Measurements from ENCODE around the gene JAKMIP2.

JAKMIP2 gene

DNA sequence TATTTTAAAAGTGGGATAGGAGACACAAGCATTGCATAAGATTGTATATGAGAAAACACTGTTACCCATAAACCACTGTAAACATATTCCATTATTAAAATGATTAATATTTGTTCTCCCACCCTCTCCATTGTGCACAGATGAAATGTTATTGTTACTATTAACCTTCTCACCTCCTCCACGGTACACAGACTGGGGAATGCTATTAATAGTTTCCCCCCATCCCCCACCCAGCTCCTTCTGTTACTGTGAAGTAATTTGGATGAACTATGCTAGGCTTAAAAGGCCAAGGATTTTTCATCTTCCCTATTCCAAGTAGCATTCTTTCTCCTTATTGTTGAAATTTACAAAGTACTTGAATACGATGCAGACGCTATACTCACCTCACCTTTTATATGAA lies 91.4 kb downstream of the JAKMIP2 start:
- DNase-seq: no peak

DNA sequence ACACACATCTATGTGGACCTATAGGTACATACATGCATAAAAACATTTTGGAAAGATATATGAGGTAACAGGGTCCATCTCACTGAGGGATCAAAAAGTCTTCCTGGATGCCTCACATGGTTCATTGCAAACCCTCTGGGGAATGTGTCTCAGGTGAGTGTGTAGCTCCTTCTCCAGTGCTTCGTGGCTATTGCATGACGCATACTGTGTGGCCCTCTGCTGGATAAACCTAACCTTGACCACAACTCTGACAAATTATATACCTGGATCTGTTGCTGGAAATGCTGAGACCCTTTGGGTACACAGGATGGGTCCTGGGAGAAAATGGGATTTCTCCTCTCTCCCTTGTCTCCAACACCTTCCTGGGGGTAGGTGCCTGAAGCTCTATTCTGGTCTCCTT lies 91.9 kb downstream of the JAKMIP2 start:
- DNase-seq: no peak

DNA sequence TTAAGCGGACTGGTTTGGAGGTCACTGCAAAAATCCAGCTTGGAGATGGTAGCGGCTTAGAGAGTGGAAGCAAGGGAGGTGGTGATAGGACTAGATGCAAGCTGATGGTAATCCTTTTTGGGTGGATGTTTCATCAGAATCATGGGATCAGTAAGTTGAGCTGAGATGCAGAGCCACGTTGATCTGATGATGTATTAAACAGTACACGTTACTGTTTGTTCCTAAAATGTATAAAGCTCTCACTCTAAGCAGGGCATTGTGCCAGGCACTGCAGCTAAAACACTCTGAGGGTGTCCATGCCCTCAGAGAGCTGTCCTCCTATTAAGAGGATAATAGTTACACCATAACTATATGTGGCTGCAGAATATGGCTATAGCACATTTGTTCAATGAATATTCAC lies 93.1 kb downstream of the JAKMIP2 start:
- DNase-seq: no peak

DNA sequence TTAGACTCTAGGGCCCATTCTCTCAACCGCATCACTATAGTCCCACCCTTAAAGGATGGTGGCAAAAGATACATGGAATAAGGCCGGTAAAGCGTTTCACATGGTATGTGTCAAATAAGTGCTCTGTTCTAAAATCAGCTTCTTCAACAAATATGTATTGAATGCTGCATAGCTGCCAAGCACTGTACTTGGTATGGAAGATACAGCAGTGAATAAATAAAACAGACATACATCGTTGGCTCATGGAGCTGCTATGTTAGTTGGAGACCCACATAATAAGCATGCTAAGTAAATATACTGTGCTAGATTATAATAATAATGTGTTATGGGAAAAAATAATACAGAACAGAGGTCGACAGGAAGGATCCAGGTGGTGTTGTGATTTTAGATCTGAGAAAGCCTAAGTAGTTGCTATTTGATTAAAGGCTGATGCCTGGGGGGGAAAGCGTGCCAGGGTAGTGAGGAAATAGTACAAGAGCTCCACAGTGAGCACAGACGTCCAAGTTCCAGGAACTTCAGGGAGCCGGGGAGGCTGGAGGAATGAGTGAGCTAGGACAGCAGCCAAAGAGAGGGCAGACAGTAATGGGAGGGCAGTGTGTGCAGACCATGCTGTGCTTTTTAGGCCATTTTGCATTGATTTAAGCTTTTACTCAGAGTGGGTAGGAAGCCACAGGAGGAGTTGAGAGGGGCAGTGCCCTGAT lies 93.7 kb downstream of the JAKMIP2 start:
- no peak for DNase-seq

DNA sequence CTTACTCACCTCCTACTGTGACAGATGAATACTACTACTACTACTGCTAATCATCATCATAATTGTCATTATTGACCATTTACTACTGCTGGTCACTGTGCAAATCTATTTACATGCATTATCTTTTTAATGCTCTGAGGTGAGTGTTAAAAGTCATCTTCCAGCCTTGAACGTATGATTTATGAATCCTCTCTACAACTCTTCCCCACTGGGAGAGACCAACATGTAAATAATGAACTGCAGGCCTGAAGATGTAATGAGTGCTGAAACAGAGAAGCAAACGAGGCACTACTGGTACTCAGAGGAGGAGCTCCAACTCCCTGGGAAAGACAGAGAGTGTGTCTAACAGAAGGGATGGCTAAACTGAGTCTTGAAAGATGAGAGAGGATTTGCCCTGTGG lies 95.4 kb downstream of the JAKMIP2 start:
- DNase-seq: no peak

DNA sequence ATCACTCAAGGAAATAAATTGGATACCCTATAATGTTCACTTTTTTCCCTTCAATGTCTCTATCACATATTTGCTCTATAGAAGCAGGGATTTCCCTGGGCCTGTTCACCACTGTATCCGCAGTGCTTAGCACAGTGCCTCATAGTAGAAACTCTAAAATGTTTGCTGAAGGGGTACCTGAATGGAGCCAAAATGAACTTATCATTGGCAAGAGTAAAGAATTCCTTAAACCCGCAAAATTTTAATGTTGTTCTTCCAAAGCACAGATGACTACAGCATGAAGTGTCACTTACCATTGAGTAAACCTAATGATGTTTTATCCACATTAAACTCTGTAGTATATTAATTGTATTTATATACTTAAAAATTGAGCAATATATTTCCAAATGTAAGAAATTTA lies 96.1 kb downstream of the JAKMIP2 start:
- no peak for DNase-seq

DNA sequence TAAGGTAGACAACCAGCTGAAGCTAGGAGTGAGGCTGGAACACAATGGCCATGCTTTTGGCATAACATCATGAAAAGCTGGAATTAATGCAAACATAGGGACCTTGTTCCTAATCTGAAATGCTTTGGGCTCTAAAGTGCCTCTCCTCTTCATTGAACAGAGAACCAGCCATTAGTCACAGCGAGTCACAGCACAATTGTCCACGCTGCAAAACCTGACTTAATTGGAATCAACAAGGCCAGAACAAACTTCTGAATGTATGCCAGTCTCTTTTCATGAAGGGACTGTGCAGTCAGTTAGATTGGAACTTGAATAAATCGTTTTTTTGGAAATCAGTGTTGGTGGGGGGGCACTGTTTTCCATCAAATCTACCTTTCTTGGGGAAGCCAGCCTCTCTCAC lies 96.5 kb downstream of the JAKMIP2 start:
- DNase-seq: no peak

DNA sequence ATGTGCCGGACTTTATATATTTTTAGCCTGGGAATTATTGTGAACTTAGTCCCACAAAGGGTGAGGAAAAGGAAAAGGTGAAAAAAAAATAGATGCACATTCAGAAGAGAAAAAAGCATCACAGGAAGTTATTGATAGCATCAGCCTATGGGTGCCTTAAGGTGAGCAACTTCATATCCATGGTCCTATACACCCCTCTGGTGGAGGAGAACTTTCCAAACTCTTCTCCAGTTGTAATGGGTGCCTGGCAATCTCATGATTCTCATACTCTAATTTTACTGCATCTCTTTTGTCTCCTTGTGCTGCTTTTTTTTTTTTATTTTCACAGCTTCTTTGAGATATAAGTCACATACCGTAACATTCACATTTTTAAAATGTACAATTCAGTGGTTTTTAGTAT lies 107.4 kb downstream of the JAKMIP2 start:
- no peak for DNase-seq

DNA sequence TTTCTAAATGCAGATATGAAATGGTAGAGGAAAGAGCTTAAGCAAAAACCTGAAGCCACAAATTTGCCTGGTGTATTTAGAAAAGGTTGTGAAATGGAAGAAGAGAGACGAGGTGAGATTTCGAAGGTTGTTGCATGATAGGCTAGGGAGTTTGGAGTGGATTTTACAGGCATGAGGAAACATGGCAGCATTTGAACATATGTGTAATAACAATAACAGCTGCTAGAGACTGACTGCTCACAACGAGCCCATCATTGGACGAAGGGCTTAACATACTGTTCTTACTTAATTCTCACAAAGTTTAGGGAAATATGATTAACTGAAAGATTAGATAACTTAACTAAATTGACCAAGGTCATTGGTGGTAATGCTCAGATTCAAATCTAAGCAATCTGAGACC lies 108.1 kb downstream of the JAKMIP2 start:
- DNase-seq: no peak

DNA sequence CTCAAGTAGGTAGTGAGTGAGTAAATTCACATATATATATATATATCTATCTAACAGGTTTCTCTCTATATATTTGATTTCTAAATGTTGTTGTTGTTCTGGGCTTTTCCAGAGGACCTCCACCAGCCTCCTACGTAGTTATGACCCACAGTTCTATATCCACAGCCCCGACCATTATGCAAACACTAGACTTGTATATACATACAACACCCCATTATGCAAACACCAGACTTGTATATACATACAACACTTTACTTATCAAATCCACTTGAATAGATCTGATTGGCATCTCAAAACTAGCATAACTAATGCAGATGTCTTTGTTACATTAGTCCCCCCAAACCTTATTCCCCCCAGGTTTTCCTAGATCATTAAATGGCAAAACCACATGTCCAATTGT lies 108.7 kb downstream of the JAKMIP2 start:
- no peak for DNase-seq

DNA sequence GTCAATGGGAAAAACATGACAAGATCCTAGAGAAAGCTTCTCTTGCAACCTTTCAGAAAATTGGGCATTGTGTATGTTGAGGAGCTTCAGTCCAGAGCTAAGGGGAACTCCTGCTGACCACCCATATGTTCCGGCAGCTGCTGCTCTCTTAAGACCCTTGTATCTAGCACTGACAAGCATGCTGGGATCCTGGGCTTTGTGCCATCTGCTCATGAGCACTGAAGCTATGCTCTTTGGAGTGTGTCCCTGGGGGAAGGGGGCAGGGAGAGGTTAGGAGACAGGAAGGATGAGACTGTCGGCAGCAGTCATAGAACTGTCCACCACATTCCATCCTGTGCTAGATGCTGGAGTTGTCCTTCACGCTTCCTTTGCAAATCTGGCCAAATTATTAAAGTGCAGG lies 109.3 kb downstream of the JAKMIP2 start:
- no peak for DNase-seq

DNA sequence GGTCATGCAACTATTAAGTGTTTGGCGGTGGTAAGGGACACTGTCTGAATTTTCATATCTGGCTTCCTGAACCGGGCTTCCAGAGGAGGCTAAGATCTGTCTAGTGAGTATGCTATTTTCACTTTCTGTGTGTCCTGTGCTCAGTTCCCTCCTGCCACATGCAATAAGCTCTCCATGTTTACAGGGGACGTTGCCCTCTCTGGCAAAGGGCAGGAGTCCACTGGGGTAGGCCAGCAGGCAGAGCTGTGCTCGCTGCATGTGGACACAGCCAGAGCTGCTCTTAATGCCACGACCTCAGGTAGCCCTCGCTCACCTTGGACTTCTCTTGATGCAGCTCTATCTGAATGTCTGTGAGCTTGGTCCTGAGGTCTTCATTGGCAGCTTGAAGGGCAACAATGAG lies 111.2 kb downstream of the JAKMIP2 start:
- no peak for DNase-seq

DNA sequence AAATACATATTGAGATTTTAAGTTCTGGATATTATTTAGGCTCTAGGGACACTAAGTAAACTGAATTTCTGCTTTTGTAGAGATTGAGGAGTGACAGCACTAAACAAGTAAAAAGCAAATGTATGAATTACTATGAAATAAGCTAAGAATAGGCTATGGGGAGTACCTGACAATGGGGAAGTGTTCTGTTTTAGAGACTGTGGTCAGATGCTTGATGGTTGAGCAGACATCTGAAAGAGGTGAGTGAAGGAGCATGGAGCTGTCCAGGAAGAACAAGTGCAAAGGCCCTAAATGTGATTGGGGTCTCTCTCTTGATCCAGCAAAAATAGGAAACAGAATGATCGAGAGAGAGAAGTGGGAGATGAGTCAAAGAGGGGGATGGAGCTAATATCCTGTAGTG lies 111.7 kb downstream of the JAKMIP2 start:
- no peak for DNase-seq

DNA sequence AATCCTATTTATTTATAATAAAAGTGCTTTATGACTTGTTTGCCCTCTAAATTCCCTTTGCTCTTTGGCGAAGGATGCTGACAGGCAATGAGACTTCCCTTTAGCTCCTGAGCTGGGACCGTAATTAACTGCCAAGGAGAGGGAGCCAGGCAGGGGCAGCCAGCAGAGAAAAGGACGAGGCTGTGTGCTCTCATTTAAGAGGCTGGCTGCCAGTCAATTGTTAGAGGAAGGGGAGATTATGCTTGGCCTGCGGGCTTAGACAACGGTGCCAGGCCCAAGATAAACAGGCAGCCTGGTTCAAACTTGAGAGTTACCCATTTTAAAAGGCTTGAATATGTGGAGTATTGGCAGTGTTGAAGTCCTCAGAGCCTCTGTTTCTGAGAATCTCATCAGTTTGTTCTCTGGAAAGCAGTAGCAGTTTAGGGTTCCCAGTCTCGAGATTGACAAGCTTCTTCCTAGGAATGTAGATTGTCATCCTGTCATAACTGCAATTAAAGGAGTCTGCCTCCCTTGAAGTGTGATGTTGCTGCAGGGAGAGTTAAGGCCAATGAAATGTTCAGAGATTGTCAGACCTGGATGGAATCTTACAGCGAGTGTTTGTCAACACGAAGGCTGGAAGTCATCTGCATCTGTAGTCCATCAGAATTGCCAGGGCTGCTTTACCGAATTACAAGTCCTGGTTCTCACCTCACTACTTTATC lies 113.2 kb downstream of the JAKMIP2 start:
- no peak for DNase-seq

DNA sequence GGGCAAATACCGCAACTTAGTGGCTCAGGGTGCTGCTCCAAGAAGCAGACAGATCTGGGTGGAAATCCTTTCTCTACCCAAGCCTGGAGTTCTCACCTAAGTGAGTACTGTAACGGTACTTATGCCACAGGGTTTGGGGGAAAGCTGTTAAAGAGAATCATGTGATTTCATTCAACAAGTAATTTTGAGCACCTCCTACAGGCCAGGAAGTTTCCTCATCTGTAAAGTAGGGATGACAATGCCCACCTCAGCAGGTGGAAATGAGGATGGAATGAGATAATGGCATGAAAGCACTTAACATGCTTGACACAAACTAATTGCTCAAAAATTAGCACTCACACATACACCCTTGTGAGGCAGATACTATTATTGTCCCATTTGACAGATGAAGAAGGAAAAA lies 114.1 kb downstream of the JAKMIP2 start:
- DNase-seq: no peak

DNA sequence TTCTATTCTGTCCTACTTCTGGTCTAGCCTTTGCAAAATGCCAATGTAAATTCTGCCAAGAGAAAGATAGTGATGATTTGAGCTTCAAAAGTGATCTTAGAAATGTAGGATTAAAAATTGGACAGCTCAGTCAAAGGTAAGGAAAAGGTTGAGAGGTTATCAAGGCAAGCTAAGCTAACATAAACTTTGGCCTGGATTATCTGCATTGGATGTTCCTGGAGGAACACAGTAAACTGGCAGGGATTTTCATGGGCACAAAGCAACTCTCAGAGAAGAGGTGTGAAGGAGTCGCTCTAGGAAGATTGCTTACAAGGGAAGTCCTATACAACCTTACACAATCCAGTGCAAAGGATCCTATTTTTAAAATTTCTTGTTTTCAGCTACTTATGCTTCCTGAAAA lies 115.2 kb downstream of the JAKMIP2 start:
- DNase-seq: no peak

DNA sequence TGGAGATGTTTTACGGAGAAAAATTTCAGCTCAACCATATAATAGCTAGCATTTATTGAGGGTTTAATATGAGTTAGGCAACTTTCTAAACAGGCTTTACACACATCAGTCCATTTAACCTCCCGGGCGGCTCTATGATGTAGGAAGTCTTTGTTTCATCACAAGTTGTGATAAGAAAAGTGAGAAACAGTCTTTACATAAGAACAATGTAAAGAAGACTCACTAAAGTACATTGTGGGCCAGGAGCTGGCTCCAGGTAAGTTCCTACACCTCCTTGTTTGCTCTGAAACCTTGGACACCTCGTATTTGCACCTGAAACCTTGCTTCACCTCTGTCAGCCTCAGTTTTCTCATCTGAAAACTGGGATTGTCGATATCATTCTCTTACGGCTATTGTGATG lies 116.1 kb downstream of the JAKMIP2 start:
- no peak for DNase-seq

DNA sequence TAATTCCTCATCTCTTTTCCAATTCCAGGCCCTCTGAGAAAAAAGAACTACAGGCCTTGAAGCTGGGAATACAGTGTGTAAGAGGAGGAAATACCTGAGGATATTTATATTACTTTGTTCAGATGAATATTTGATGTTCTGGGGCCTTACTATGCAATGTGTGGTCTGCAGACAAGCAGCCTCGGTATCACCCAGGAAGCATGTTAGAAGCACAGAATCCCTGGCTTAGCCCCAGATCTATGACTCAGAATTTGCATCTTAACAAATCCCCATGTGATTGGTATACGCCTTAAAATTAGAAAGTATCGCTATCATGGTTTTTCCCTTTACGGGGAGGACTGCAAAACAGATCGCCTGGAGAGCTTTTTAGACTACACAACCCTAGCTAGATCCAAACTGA lies 121.0 kb downstream of the JAKMIP2 start:
- no peak for DNase-seq

DNA sequence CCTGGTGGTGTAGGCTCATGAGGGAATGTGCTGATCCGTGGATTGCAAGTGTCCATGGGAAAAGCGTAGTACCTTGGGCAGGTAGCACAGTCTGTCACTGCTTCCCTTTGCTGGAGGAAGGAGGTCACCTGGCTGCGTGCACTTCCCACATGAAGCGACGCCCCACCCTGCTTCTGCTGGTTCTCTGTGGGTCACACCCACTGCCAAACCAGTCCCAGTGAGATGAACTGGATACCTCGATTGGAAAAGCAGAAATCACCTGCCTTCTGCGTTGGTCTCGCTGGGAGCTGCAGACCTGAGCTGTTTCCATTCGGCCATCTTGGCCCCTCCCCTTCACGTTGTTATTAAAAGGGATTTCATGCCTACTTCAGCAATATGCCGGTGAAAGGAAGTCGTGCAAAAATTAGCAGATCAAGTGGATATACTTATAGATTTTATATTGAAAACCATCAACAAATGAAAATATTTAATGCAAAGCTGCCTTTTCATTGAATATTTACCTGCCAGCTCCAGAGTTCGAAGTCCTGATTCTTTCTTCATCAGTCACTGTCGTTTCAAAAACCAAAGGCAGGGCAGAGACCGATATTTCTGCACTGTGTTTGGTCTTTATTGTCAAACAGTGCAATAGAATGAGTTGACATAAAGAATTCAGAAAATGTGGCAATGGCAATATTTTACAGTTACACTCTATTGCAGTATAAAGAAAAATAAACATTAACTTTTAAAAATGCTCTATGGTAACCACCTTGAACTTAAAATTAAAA lies 123.2 kb downstream of the JAKMIP2 start:
- DNase-seq: no peak

DNA sequence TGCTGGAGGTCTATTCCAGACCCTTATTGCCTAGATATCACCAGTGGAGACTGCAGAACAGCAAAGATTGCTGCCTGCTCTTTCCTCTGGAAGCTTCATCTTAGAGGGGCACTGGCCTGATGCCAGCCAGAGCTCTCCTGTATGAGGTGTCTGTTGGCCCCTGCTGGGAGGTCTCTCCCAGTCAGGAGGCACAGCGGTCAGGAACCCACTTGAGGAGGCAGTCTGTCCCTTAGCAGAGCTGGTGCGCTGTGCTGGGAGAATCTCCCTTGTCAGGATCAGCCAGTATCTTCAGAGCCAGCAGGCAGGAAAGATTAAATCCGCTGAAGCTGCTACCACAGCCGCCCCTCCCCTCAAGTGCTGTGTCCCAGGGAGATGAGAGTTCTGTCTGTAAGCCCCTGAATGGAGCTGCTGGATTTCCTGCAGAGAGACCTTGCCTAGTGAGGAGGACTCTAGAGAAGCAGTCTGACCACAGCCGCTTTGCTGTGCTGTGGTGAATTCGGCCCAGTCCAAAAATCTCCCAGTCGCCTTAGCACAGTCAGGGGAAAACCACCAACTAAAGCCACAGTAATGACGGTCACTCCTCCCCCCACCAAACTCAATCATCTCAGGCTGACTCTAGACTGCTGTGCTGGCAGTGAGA lies 124.1 kb downstream of the JAKMIP2 start:
- DNase-seq: no peak

DNA sequence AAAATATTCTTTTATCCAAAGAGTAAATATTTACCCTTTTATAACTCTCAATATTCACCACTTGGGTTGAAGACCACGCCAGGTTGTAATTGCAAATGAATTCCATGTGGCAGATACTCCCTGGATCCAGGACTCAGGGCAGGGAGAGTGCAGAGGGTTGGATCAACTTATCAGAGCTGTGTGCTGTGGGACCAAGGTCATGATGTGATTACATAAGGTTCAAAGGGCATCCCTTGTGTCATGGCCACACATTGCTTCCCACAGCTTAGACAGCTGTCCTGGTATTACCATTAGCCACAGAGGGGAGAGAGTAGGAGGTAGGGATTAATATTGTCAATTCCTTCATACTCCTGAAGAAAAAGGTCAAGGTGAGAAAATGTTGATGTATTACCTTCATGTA lies 133.9 kb downstream of the JAKMIP2 start:
- no peak for DNase-seq

DNA sequence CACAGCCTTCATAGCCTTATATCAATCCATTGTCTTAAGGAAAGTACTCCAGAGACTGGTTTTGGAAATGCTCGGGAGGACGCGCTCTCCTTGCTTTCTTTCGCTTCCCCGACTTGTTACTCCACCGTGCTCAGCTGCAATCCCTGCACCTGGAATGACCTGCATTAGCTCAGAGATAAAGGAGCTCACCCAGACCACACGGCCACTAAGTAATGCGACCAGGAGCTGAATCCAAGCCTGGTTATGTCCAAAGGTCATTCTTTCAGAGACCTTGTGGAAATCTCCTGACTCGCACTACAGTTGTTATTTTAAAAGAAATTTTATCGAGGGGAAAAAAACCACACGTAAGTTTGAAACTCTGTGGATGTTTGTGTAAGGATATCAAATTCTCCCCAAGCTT lies 137.3 kb downstream of the JAKMIP2 start:
- no peak for DNase-seq

DNA sequence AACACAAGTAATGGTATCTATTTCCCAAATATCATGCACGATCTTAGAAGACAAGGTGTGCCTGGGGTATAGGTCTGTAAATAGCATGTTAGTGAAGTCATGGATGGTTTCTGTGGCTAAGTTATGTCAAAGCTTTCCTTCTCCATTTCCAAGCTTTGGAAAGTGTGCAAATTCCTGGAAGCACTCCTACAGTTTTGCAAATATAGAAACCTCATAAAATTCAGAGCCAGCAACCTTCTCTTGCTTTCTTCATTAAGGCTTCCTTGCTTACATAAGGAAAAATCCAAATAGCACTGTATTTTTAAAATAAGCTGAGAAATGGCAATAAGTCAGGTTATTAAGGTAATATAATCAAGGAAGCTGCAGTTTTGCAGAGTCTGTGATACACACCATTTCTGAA lies 138.1 kb downstream of the JAKMIP2 start:
- DNase-seq: no peak

DNA sequence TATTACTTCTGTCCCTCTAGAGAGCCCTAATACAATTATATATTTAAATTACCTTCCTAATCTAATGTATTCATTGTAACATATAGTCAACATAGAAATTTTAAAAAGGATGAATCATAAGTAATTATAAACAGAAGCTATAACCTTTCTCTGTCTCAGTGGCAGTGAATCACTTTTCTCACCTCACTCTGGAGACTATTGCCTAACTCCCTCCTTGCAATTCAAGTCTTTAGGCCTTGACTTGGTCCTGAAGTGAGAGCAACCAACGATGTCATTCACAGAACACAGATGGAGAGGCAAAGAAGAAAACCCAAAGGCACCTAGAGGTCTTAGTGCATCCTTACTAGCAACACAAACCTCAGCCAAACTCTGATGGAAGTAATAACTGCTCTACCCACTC lies 139.4 kb downstream of the JAKMIP2 start:
- no peak for DNase-seq
